HG02678 (cell line): Measurements from ENCODE around the gene HES2.
"Not testable (repeated sequence)": the region's sequence is repeated elsewhere in the genome, so short reads cannot be mapped to it uniquely, and the experiment has no call there.

ENCODE experiments used
- ATAC-seq: cut with Tn5 transposase; IDR thresholded peaks from one replicate; pipeline ENCODE4 v1.9.1; 2021; ENCODE audit warnings: mild to moderate bottlenecking, moderate library complexity; ENCODE audit not compliant: unreplicated experiment

The HES2 gene

DNA sequence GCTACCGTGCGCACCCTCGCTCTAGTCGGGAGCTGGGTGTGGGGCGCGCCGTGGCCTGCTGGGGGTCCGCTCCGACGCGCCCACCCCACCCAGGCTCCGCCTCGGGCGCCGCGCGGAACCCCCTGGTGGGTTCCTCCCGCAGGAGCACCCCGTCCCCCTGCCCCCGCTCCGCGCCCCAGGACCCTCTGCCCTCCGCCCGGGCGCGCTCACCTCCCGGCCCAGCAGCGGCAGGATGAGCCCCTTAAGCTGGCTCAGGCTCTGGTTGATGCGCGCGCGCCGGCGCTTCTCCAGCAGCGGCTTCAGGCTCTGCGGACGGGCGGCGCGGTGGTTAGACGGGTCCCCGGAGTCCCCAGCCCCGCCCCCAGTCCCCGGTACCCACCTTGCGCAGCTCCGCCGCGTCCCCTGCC is 319 bp downstream of the HES2 start:
- no peak for ATAC-seq

DNA sequence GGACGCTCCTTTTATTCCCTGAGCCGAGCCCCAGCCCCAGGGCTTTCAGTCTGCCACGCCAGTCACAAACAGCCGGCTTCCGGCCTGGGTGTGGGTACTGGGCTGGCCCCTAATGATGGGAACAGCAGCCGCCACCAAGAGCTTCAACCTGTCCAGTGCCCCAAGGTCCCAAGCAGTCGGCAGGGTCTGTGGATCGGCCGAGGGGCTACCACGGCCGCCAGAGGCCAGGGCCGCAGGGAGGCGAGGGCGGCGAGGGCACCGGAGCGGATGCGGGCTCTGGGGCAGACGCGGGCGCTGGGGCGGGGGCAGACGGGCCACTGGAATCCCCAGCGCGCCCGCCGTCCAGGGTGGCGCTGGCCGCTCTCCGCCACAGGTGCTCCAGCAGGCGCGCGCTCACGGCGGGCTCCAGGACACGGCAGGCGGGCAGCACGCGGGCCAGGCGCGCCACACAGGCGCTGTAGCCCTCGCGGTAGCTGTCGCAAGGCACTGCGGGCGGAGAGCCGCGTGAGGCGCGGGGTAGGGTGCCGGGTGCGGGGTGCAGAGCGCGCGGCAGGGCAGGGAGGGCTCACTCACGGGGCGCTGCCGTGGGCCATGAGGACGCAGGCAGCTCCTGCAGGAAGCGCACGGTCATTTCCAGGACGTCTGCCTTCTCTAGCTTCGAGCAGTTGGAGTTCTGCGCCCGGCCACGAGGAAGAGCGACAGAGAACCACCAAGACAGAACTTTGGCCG is 887 bp downstream of the HES2 start:
- ATAC-seq, result no peak

DNA sequence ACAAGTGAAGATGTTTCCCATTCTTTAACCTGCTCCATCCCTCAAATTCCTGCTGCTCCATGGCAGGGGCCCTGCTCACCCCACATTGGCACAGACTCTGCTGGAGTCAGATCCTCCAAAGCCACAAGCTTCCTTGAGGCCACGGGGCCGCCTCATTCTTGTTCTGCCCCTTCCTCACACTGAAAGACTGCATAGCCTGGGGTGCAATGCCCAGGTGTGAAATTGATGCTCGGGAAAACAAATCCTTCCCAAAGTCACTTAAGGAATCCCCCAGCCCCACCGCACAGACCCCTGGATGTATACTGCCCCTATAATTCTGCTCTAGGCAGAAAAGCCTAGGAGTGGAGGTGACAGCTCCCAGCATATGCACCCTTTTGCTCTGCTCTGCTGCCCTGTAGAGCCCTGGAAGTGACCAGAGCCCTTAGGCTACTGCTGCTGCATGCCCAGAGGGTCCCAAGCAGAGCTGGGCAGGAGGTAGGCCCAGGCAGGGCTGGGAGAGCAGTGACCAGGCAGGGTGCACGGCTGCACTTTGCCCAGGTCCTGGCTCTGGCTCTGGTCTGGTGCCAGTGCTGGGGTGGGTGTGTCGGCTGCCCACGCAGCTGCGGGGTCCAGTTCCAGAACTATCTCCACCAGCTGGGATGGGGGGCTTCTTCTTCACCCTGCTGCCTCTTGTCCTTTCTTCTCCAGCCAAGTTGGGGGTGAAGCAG is 1.6 kb downstream of the HES2 start:
- ATAC-seq, result no peak

DNA sequence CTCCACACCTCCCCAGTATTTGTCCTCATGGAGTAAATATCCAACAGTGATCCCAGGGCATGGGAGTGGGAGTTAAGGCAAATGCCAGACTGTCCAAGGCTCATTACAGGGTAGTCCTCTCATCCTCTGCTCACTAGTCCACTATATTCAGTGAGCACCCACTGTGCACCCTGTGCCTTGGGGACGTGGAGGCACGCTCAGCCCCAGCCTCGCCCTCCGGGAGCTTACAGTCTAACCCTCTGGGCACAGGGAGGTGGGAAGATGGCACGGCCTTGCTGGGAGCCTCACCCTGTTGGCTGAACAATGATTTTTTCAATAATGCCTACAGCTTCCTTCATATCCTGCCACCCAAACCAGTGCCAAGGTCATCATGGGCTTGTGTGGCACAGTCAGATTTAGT is 2.8 kb downstream of the HES2 start:
- ATAC-seq, result no peak

DNA sequence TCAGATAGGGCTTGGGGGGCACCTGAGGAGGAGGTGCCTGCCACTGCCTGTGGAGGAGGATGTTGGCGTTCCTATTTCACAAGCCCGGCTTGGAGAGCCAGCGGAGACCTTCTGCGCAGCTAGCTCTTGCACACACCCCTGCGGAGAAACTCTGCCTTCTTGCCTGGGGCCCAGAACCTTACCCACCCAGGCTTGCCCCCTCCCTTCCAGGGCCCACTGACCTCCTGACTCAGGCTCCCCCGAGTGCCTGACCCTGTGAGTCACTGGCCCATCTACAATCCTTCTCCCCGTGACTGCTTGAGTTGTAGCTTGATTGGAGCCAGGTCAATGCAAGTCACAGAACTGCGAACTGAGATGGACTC is 3.4 kb downstream of the HES2 start:
- ATAC-seq, result no peak

DNA sequence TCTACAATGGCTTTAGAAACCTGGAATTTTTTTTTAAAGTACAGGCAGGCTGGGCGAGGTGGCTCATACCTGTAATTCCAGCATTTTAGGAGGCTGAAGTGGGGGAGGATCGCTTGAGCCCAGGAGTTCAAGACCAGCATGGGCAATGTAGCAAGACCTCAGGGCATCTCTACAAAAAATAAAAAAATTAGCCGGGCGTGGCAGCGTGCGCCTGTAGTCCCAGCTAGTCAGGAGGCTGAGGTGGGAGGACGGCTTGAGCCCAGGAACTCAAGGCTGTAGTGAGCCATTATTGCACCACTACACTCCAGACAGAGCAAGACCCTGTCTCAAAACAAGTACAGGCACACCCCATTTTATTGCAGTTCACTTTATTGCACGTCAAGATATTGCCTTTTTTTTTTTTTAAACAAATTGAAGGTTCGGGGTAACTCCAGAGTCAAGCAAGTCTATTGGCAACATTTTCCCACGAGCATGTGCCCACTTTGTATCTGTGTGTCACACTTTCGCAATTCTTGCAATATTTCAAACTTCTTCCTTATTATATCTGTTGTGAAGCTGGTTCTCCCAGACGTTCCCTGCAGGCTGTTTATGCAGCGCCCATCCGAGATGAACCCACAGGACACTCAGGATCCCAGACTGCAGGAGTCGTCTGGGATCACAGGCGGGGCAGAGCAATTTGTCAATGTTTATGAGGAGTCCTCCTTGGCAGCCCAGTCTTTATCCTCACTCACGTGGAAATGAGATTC is 4.7 kb downstream of the HES2 start:
- ATAC-seq, result no peak

DNA sequence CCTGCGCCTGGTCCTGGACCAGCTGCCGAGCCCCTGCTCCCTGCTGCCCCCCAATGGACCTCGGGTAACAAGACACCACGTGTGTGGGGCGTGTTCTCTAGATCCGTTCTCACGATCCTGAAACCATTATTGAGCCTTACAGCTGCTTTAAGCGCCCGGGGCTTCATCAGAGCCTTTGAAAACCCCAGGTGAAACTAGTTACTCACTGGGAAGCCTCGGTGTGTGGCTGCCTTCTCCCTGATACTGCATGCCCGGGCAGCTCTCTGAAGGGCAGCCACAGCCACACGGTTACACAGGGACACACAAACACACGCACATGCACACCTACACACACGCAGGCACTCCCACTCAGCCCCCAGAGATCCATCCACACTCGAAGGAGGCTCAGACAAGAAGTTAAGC is 5.3 kb downstream of the HES2 start:
- ATAC-seq, result peak; percentile 79

DNA sequence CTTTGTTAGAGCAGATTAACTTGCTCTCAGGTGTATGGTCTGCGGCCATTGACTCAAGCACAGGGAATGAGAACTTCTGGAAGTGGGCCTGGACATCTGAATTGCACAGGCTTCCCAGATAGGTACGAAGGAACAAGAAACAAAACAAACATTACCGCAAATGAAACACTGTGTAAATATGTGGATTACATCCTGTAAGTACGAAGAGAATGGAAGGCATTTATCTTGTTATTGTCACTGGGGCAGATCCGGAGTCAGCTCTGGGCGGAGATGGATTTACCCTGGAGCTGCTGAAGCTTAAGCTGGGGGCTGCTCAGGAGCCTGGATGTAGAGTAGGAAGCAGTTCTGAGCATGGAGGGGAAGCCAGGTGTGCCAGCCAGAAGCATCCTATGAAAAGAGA is 6.8 kb downstream of the HES2 start:
- ATAC-seq, result no peak

DNA sequence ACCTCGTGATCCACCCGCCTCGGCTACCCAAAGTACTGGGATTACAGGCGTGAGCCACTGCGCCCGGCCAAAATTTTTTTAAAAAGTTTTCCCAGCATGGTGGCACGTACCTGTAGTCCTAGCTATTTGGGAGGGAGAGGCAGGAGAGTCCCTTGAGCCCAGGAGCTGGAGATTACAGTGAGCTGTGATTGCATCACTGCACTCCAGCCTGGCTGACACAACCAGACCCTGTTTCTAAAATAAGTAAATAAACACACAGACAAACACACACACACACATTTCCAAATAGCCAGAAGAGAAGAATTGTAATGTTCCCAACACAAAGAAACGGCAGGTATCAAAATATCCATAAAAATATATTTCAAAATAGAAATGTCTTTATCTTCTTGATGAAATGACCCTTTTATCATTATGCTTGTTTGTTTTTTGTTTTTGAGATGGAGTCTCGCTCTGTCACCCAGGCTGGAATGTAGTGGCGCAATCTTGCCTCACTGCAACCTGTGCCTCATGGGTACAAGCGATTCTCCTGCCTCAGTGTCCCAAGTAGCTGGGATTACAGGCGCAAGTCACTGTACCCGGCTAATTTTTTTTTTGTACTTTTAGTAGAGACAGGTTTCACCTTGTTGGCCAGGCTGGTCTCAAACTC is 9.3 kb downstream of the HES2 start:
- ATAC-seq, result no peak

DNA sequence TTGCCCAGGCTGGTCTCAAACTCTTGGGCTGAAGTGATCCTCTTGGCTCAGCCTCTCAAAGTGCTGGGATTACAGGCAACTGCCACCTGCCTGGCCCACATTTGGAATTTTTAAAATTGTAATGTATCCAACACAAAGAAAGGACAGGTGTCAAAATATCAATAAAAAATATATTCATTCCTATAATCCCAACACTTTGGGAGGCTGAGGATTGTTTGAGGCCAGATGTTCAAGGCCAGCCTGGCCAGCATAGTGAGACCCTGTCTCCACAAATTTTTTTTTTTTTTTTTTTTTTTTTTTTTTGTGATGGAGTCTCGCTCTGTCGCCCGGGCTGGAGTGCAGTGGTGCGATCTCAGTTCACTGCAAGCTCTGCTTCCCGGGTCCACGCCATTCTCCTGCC is 10.0 kb downstream of the HES2 start:
- ATAC-seq, result no peak

DNA sequence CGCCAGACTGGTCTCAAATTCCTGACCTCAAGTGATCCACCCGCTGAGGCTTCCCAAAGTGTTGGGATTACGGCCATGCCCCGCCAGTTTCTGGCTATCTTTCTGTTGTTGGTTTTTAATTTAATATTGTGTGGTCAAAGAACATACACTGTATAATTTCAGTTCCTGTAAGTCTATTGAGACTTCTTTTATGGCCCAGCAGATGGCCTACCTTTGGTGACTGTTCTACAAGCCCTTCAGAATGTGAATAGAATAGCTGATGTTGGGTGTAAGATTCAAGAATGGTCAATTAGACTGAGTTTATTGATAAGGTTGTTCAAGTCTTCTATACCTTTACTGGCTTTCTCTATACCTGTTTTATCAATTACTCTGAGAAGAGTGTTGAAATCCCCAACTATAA is 10.7 kb downstream of the HES2 start:
- ATAC-seq, result no peak

DNA sequence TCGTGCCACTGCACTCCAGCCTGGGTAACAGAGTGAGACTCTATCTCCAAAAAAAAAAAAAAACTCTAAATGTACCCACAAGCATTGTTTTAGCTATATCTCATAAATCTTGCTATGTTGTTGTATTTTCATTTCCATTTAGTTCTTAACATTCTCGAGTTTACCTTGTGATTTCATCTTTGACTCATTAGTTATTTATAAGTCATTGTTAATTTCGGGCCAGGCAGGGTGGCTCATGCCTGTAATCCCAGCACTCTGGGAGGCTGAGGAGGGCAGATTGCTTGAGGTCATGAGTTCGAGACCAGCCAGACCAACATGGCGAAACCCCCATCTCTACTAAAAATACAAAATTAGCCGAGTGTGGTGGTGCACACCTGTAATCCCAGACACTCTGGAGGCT is 11.7 kb downstream of the HES2 start:
- no peak for ATAC-seq

DNA sequence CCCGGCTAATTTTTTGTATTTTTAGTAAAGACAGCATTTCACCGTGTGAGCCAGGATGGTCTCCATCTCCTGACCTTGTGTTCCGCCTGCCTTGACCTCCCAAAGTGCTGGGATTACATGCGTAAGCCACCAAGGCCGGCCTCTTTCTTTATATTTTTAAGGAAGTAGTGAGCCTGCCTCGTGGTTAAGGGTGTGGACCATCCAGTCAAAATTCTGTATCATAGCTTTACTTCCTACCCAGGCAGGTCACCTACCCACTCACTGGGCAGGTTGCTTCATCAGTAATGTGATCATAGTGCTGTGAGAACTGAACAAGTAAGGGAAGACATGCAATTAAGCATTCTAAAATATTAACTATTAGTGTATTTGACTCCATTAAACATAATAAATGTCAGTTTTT is 18.0 kb downstream of the HES2 start:
- no peak for ATAC-seq

DNA sequence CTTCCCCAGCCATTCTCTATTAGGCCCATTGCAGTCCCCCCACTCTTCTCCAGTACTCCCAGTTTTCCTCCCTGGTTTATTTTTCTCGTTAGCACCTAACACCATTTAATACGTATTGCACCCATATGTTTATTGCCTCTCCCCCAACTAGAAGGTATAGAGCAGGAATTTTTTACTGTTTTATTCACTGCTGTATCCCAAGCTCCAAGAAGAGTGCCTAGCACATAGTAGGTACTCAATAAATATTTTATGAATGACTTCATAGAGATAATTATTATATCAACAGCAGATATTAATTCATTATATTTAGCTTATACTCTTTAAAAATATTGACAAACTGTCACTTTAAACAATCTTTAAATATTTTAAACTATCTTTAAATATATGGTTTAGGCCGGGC is 20.4 kb downstream of the HES2 start:
- ATAC-seq, result no peak

DNA sequence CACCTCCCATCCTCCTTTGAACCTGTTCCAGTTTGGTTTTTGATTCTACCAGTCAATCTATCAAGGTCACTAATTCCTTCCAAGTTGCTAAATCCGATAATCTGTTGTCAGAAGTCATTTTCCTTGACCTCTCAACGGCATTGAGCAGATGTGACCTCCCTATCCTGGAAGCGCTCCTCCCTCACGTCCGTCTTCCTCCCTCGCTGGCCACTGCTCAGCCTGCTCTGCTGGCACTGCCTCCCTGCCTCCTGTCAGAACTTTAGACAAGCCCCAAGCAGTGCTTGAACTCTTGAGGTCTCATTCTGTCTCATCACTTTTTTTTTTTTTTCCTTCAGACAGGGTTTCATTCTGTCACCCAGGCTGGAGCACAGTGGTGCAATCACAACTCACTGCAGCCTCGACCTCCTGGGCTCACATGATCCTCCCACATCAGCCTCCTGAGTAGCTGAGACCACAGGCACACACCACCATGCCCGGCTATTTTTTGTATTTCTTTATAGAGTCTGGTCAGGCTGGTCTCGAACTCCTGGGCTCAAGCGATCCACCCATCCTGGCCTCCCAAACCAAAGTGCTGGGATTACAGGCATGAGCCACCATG is 21.8 kb downstream of the HES2 start:
- ATAC-seq, result no peak

DNA sequence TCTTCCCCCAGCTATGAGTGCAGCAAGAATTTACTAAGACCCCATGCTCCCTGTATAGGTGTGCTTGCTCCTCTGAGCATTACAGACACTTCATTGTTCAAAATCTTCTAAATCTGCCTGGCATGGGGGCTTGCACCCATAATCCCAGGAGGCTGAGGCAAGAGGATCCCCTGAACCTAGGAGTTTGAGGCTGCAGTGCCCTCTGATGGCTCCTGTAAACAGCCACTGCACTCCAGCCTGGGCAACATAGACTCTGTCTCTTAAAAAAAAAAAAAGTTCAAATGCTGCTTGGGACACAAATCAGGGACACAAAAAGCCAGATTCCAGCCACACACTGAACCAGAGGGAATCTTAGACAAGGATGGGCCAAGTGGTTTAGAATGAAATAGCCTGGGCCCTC is 22.7 kb downstream of the HES2 start:
- no peak for ATAC-seq

DNA sequence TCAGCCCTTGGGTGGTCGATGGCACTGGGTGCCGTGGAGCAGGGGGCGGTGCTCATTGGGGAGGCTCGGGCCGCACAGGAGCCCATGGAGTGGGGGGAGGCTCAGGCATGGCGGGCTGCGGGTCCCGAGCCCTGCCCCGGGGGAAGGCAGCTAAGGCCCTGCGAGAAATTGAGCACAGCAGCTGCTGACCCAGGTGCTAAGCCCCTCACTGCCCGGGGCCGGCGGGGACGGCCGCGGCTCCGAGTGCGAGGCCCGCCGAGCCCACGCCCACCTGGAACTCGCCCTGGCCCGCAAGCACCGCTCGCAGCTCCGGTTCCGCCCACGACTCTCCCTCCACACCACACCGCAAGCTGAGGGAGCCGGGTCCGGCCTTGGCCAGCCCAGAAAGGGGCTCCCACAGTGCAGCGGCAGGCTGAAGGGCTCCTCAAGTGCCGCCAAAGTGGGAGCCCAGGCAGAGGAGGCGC is 23.9 kb downstream of the HES2 start:
- ATAC-seq, result not testable (repeated sequence)

DNA sequence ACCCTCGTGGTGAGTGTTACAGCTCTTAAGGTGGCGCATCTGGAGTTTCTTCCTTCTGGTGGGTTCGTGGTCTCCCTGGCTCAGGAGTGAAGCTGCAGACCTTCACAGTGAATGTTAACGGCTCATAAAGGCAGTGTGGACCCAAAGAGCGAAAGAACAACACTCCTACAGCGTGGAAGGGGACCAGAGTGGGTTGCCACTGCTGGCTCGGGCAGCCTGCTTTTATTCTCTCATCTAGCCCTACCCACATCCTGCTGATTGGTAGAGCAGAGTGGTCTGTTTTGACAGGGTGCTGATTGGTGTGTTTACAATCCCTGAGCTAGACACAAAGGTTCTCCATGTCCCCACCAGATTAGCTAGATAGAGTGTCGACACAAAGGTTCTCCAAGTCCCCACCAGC is 24.6 kb downstream of the HES2 start:
- not testable (repeated sequence) for ATAC-seq

DNA sequence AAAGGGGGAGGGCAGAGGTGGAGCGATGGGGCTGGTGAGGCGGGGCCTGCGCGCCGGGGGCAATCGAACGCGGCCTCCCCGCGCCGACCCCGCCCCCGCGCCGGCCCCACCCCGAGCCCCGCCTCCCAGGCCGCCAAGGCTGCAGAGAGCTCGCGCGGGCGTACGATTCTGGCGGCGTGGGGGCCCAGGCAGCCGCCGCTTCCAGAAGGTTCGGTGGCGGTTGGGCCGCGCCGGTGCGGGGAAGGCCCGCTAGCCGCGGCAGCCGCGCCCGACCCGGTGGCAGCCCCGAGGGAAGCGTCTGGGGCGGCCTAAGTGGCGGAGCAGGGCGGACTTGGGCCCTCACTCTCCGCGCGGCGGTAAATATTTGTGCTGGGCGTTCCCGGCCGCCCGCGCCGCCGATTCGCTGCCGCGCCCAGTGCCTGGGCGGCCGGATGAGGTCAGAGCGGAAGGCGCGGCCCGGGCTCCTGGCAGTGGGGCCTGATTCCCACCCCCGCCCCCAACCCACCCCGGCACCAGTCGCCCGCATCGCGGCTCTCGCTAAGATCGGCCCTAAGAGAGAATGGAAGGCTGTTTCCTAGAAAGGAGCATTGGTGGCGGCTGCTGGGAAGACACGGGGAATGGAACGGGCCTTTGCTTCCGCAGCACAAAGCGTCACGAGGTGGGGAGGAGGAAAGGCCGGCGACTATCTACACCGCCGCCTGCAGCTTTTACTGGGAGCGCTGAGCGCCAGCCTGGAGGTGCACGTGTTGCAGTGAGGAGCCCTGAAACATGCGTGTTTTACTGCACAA is 26.1 kb downstream of the HES2 start, which contains the start of gene ACOT7:
TSS of gene ACOT7 (minus strand) at position 368 of the 788 bp plus-strand sequence. CDS start 368 bp downstream, outside the sequence.
- peak; percentile 82 for ATAC-seq

DNA sequence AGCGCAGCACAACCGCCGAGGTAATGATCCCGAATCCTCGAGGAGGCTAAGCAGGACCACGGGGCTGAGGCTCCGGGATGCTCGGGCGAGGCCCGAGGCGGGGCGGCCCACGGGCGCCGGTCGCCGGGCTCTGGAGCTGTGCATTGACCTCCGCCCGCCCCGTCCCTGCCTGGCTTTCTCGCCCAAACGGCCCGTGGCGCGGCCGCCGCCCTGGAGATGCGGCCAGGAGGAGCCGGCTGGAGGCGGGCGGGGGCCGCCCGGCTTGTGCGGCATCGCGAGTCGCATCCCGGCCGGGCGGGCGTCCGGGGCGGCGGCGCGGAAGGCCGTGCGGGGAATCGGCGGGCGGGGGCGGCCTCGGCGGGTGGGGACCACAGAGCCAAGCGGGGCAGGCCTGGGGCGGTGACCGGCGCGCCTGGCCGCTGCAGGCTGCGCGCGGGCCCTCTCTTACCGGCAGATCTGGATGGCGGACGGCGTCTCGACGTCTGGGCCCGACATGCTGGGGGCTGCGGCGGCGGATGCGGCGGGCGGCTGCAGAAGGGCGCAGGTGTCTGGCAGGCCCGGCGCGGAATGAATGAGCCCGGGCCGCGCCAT is 26.8 kb downstream of the HES2 start:
- peak; percentile 2 for ATAC-seq
